ENCODE data around the gene CCDC157. TPM values are rescaled to one million over a fixed set of nuclear protein-coding genes. Genes with fewer than 3 reads are reported as not detected.

The CCDC157 gene
- total and polyA plus RNA-seq, 9 of the 15 experiments (the other 6 are each of a cell fraction or from before 2014, with no cell fraction given) = 0.04 to 1.3 (median 0.68) TPM

DNA sequence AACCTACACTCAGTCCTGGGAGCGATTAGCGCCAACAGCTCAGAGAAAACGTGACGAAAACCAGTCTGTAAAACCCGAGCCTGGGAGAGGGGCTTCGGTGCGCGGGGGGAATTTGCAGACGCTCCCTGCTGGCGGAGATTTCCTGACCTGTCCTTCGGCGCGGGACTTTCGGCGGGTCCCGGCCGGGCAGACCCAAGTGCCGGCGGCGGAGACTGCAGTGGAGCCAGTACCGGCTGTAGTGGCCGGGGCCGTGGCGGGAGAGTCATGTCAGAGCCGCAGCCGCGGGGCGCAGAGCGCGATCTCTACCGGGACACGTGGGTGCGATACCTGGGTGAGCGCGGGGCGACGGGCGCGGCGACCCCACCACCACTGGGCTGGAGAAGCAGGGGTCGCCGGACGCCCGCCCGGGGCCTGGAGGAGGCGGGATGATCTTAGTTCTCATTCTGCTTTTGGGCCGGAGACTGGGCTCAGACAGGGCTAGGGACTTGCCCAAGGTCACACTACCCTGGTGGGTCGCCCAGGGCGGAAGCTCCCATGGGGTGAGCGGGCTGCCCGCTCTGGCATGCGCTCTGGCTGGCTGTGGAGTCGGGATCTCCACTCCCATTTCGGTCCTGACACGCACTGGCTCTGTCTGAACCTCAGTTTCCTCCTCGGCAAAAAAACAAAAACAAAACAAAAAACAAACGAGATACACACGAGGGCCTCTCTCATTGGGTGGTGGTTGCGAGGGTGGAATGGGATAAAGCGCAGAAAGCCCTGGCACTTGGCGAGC lies 69.0 kb downstream of the CCDC157 start, which contains the start of gene MTFP1 (continued):
- TF ChIP-seq PRPF4 (IDR thresholded peaks at IDR 0.05; ENCODE audit: insufficient read depth, low read depth, low read length, poor library complexity, severe bottlenecking) (no peak), ZFX (CRISPR knock-in tag; IDR thresholded peaks at IDR 0.05) (peak; percentile 51), VEZF1 (CRISPR knock-in tag; IDR thresholded peaks at IDR 0.05) (no peak), RB1 (IDR thresholded peaks at IDR 0.05; ENCODE audit: low read depth) (peak; percentile 28; the same call in 1 of the 2 replicates), EZH2 (IDR thresholded peaks at IDR 0.05; ENCODE audit: borderline replicate concordance, low read depth, low read length) (no peak), ZNF41 (CRISPR knock-in tag; conservative IDR thresholded peaks at IDR 0.05) (no peak), SAFB2 (IDR thresholded peaks at IDR 0.05; ENCODE audit: borderline replicate concordance, low read depth, low read length, severe bottlenecking) (no peak), NEUROD1 (IDR thresholded peaks at IDR 0.05; ENCODE audit: borderline replicate concordance, low read depth, low read length, partially characterized antibody) (peak; percentile 32), ZBTB33 (CRISPR knock-in tag; IDR thresholded peaks at IDR 0.05) (no peak), NUFIP1 (IDR thresholded peaks at IDR 0.05; ENCODE audit: partially characterized antibody) (no peak), PHF8 (IDR thresholded peaks at IDR 0.05; ENCODE audit: borderline replicate concordance, low read length) (peak; percentile 50; the same call in 1 of the 2 replicates), ATF1 (CRISPR knock-in tag; IDR thresholded peaks at IDR 0.05) (no peak), ATF1 (tag; IDR thresholded peaks at IDR 0.05) (peak; percentile 15; the same call in 1 of the 2 replicates), RBM17 (IDR thresholded peaks at IDR 0.05; ENCODE audit: borderline replicate concordance, low read depth, low read length) (no peak), NFIC (IDR thresholded peaks at IDR 0.05) (no peak), ZNF77 (CRISPR knock-in tag; IDR thresholded peaks at IDR 0.05) (no peak), RCOR1 (IDR thresholded peaks at IDR 0.05; ENCODE audit: borderline replicate concordance in 1 of 2, low read depth in 2 of 2, low read length in 2 of 2) (no peak)
- TF ChIP-seq, protein P1, sequence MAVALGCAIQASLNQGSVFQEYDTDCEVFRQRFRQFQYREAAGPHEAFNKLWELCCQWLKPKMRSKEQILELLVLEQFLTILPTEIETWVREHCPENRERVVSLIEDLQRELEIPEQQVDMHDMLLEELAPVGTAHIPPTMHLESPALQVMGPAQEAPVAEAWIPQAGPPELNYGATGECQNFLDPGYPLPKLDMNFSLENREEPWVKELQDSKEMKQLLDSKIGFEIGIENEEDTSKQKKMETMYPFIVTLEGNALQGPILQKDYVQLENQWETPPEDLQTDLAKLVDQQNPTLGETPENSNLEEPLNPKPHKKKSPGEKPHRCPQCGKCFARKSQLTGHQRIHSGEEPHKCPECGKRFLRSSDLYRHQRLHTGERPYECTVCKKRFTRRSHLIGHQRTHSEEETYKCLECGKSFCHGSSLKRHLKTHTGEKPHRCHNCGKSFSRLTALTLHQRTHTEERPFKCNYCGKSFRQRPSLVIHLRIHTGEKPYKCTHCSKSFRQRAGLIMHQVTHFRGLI (CRISPR knock-in tag; IDR thresholded peaks at IDR 0.05) = no peak
- TF ChIP-seq, protein P2, sequence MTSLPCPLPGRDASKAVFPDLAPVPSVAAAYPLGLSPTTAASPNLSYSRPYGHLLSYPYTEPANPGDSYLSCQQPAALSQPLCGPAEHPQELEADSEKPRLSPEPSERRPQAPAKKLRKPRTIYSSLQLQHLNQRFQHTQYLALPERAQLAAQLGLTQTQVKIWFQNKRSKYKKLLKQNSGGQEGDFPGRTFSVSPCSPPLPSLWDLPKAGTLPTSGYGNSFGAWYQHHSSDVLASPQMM (CRISPR knock-in tag; IDR thresholded peaks at IDR 0.05) = no peak
- TF ChIP-seq, protein P3, sequence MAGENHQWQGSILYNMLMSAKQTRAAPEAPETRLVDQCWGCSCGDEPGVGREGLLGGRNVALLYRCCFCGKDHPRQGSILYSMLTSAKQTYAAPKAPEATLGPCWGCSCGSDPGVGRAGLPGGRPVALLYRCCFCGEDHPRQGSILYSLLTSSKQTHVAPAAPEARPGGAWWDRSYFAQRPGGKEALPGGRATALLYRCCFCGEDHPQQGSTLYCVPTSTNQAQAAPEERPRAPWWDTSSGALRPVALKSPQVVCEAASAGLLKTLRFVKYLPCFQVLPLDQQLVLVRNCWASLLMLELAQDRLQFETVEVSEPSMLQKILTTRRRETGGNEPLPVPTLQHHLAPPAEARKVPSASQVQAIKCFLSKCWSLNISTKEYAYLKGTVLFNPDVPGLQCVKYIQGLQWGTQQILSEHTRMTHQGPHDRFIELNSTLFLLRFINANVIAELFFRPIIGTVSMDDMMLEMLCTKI (IDR thresholded peaks at IDR 0.05; ENCODE audit: partially characterized antibody) = no peak
